ENCODE measurements around the gene RPL18. TPM values are rescaled to one million over a fixed set of nuclear protein-coding genes. Genes with fewer than 3 reads are reported as not detected.
A peak's percentile ranks its signal among the peaks of the same experiment; 100 is the strongest.

Gene RPL18
- total and polyA plus RNA-seq, 4 donors, result 276 to 830 (median 586) TPM

GRCh38 chr19:48624067-48624594, 5.2 kb upstream of the RPL18 start (continued):
- TF ChIP-seq, protein P1, sequence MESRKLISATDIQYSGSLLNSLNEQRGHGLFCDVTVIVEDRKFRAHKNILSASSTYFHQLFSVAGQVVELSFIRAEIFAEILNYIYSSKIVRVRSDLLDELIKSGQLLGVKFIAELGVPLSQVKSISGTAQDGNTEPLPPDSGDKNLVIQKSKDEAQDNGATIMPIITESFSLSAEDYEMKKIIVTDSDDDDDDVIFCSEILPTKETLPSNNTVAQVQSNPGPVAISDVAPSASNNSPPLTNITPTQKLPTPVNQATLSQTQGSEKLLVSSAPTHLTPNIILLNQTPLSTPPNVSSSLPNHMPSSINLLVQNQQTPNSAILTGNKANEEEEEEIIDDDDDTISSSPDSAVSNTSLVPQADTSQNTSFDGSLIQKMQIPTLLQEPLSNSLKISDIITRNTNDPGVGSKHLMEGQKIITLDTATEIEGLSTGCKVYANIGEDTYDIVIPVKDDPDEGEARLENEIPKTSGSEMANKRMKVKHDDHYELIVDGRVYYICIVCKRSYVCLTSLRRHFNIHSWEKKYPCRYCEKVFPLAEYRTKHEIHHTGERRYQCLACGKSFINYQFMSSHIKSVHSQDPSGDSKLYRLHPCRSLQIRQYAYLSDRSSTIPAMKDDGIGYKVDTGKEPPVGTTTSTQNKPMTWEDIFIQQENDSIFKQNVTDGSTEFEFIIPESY (IDR thresholded peaks at IDR 0.05), result peak; percentile 68
- TF ChIP-seq RAD21 (IDR thresholded peaks at IDR 0.05), result no peak

DNA sequence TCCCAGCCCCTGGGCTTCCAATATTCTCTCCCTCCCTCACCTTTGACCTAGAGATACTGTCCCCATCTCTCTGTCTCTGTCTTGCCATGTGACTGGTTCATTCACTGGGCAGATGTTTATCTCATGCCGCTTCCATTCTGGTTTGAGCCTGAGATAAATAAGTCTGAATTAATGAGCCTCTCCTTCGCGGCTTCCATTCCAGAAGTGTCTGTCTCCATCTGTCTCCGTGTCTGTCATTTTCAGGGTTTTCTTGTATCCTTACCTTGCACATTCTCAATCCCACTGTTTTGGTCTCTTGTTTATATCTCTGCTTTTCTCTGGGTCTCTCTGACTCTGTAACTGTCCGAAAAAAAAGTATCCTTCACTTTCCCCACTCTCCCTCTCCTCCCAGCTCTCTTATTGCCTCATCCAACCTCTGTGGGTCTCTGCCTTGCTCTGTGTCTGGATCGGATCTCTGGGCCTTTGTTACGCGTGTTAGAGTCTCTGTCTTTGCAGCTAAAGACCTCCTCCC, 4.6 kb upstream of the RPL18 start:
- Histone ChIP-seq H3K36me3 (ENCODE audit: control insufficient read depth in 4 of 4, insufficient read depth in 3 of 4, low read depth in 1 of 4, low read length in 3 of 4) (no peaks in the 10 kb centered on the region), H3K9ac (ENCODE audit: low read depth in 1 of 2, low read length in 2 of 2) (peak overlapping the region; percentile 42 to 66), H3K4me3 (ENCODE audit: low read depth in 1 of 3, low read length in 3 of 3) (peak overlapping the region in 1 of 3 donors; percentile 60), H3K9me3 (ENCODE audit: control insufficient read depth in 4 of 4, low read length in 3 of 4) (no peaks in the 10 kb centered on the region), H3K27ac (ENCODE audit: low read depth in 1 of 2, low read length in 2 of 2) (peak overlapping the region; percentile 58 to 76), H3K4me1 (ENCODE audit: control insufficient read depth in 4 of 4, insufficient read depth in 4 of 4, low read length in 3 of 4) (peaks cover 8 to 60% (median 45%) of the 10 kb centered on the region in 4 donors), H3K27me3 (ENCODE audit: control insufficient read depth in 4 of 4, insufficient read depth in 4 of 4, low read length in 3 of 4) (no peaks in the 10 kb centered on the region)
- peak; percentile 35 for DNase-seq (ENCODE audit: low spot score)
- 47% methylated on average over 8 of the region's 8 CpGs for WGBS
- TF ChIP-seq FOXA2 (IDR thresholded peaks at IDR 0.05) (no peak), GABPA (IDR thresholded peaks at IDR 0.05 in 1 of 2, conservative IDR thresholded peaks at IDR 0.05 in 1 of 2) (no peak), TAF1 (conservative IDR thresholded peaks at IDR 0.05) (no peak), YY1 (IDR thresholded peaks at IDR 0.05) (no peak), ATF3 (IDR thresholded peaks at IDR 0.05) (no peak)
- TF ChIP-seq, protein P1 (IDR thresholded peaks at IDR 0.05), result no peak
- TF ChIP-seq, protein P2, sequence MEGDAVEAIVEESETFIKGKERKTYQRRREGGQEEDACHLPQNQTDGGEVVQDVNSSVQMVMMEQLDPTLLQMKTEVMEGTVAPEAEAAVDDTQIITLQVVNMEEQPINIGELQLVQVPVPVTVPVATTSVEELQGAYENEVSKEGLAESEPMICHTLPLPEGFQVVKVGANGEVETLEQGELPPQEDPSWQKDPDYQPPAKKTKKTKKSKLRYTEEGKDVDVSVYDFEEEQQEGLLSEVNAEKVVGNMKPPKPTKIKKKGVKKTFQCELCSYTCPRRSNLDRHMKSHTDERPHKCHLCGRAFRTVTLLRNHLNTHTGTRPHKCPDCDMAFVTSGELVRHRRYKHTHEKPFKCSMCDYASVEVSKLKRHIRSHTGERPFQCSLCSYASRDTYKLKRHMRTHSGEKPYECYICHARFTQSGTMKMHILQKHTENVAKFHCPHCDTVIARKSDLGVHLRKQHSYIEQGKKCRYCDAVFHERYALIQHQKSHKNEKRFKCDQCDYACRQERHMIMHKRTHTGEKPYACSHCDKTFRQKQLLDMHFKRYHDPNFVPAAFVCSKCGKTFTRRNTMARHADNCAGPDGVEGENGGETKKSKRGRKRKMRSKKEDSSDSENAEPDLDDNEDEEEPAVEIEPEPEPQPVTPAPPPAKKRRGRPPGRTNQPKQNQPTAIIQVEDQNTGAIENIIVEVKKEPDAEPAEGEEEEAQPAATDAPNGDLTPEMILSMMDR (IDR thresholded peaks at IDR 0.05; ENCODE audit: low read depth, low read length, missing input control), result no peak

DNA sequence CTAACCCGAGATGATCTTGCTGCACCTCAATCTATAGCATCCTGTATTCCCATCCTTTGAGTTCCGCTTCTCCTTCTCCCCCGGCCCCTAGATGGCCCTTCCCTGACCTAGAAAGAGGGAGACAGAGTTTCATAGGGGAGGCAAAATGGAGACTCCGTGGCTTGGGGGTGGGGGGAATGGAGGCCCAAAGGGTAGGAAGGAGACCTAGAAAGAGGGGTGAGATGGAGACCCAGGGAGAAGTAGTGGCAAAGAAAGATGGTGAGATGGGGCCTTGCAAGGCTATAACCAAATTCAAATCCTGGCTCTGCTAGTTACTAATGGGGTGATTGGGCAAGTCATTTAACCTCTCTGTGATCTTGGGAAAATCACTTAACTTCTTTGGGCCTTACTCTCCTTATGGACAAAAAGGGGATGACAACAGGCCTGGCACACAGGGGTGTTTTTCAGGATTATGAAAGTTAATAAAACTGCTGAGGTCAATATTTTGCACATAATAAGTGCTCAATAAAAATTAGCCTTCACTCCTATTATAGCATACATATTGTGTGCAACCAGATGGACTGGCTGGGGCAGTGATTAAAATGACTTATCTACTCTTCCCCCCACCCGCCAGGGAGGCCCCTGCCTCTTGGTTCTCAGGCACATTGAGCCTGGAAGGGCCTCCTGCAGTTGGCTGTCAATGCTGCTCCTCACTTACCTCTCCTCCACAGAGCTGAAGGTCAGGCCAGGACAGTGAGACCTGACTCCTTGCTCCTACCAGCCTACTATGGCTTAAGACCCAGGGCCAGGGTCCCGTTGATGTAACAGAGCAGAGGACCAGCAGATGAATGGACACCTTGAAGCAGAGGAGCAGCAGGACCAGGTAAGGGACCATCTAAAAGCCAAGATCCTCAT, 961 bp upstream of the RPL18 start:
- peaks cover 8 to 54% (median 37%) of the 10 kb centered on the region in 4 donors for H3K4me1 ChIP-seq (ENCODE audit: control insufficient read depth in 4 of 4, insufficient read depth in 4 of 4, low read length in 3 of 4)
- peak overlapping the region; percentile 55 to 73 (median 71) for H3K4me3 ChIP-seq (ENCODE audit: low read depth in 1 of 3, low read length in 3 of 3)
- H3K27me3 ChIP-seq (ENCODE audit: control insufficient read depth in 4 of 4, insufficient read depth in 4 of 4, low read length in 3 of 4), result no peaks in the 10 kb centered on the region
- H3K27ac ChIP-seq (ENCODE audit: low read depth in 1 of 2, low read length in 2 of 2), result peak overlapping the region; percentile 85 to 93
- TF ChIP-seq NR2F2 (IDR thresholded peaks at IDR 0.05), result no peak
- no peak for TF ChIP-seq FOXA2 (IDR thresholded peaks at IDR 0.05)
- TF ChIP-seq, protein P2 (IDR thresholded peaks at IDR 0.05; ENCODE audit: low read depth, low read length, missing input control), result peak; percentile 10
- TF ChIP-seq RAD21 (IDR thresholded peaks at IDR 0.05), result no peak
- no peak for TF ChIP-seq YY1 (IDR thresholded peaks at IDR 0.05)
- TF ChIP-seq HNF4A (conservative IDR thresholded peaks at IDR 0.05), result no peak
- TF ChIP-seq SP1 (IDR thresholded peaks at IDR 0.05), result no peak
- 33% methylated on average over 6 of the region's 6 CpGs for WGBS
- H3K36me3 ChIP-seq (ENCODE audit: control insufficient read depth in 4 of 4, insufficient read depth in 3 of 4, low read depth in 1 of 4, low read length in 3 of 4), result peaks cover 12 to 24% (median 18%) of the 10 kb centered on the region in 4 donors
- DNase-seq (ENCODE audit: low spot score), result no peak
- H3K9me3 ChIP-seq (ENCODE audit: control insufficient read depth in 4 of 4, low read length in 3 of 4), result no peaks in the 10 kb centered on the region
- peak overlapping the region; percentile 77 to 88 for H3K9ac ChIP-seq (ENCODE audit: low read depth in 1 of 2, low read length in 2 of 2)
